HG02623 (cell line): Measurements from ENCODE around the gene TRIM40.
"Not testable (repeated sequence)": the region's sequence is repeated elsewhere in the genome, so short reads cannot be mapped to it uniquely, and the experiment has no call there.

Source experiments
- ATAC-seq: cut with Tn5 transposase; IDR thresholded peaks from one replicate; pipeline ENCODE4 v1.9.1; 2021; ENCODE audit warnings: moderate library complexity; ENCODE audit not compliant: unreplicated experiment

Gene TRIM40

DNA sequence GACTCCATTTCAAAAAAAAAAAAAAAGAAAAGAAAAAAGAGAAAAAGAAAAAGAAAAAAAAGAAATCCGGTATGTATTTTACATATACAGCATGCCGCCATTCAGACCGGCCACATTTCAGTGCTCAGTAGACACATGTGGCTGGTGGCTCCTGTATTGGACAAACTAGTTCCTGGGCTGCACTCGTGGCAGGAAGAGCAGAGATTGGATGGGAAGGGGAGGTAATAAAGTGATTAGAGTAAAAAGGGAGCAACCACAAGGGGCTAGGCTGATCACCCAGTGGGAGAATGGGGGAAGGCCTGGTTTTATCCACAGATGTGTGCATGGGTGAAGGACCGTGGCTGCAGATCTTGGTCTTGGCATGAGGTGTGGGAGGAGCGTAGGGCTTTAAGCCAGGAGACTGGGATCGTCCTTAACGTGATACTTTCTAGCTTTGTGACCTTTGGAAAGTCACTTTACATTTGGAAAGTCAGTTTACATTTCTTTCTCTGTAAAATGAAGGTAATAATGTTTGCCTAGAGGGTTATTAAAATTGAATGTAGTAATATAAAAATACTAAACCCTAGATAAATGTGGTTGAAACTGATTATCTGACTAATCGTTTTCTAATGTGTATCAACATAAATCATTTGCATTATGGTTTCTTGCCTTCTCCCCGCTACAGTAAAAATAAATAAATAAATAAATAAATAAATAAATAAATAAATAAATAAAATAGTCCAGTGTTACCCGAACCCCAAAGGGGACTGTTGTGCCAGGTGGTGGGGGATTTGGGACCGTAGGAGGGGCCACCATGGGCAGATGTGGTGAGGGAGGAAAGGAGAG is 26.5 kb downstream of the TRIM40 start:
- no peak for ATAC-seq

DNA sequence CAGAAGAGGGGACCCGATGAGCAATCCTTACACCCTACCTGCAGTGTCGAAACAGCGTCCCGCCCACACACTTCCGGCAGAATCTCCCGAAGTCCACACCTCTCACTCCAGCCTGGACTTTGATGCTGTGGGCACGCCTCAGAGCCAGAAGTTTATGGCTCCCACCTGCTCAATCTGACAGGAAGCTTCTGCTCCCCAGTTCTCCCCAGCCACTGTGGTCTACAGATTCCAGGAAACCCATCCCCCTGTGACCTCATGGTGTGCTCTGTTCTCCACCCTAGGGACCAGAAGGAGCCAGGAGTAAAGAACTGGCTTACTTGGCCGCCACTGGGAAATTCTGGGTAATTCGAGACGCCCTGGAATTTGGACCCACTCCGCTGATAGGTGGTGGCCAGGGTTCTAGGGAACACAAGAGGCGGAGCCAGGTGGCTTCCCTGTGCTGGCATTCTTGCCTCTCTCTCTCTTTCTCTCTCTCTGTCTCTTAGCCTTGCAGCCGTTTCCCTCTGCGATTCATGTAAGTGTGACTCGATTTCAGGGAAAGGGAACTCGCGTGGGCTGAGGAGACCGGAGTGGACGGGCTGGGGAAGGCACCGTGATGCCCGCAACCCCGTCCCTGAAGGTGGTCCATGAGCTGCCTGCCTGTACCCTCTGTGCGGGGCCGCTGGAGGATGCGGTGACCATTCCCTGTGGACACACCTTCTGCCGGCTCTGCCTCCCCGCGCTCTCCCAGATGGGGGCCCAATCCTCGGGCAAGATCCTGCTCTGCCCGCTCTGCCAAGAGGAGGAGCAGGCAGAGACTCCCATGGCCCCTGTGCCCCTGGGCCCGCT is 27.4 kb downstream of the TRIM40 start, which contains the start of gene TRIM15:
Gene TRIM15, plus strand, starts transcription at position 457 of the 828 bp plus-strand sequence. Its CDS starts 139 bp downstream, at position 596.
- no peak for ATAC-seq

DNA sequence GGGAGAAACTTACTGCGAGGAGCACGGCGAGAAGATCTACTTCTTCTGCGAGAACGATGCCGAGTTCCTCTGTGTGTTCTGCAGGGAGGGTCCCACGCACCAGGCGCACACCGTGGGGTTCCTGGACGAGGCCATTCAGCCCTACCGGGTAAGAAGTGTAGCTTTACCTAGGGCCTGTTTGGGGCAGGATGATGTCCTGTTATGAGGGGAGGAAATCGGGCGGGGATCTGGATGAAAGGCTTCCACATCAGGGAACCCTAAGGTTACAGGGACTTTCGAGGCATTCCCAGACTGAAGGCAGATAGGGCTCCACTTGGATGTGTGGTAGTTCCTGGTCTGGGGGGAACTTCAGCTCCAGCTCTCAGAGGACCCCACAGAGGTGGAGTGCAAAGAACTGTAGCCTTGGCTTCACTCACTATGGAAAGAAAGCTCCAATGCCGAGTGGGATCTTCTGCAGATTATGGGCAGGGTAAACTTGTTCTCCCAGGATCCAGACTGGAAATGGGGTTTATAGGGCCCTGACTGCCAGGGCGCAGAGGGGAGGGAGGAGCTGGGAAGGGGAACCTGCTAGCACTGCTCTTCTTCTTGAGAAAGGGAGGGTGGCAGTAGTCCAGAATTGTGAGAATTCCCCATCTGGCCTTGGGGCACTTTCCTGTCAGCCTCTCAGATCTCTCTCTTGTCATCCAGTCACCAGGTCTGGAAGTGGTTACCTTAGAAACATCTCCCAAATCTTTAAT is 28.1 kb downstream of the TRIM40 start:
- ATAC-seq: no peak

DNA sequence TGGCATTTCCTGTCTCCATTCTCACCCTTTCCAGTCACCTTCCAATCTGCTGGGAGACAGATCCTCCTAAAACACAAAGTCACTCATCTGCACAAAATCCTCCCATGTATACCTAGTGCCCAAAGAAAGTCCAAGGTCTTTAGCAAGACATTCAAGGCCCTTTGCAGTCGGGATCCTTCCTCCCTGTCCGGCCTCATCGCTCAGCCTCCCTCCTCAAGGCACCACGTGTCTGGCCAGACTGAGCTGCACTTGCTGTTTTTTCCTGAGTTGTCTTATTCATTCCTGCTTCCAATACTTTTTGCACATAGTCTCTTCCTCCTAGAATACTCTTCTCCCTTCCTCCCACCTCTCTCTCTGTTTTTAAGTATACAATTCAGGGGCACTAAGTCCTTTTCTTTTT is 28.8 kb downstream of the TRIM40 start:
- no peak for ATAC-seq

DNA sequence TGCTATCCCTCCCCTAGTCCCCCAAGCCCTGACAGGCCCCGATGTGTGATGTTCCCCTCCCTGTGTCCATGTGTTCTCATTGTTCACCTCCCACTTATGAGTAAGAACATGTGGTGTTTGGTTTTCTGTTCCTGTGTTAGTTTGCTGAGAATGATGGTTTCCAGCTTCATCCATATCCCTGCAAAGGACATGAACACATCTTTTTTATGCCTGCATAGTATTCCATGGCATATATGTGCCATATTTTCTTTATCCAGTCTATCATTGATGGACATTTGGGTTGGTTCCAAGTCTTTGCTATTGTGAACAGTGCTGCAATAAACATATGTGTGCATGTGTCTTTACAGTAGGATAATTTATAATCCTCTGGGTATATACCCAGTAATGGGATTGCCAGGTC is 29.3 kb downstream of the TRIM40 start:
- not testable (repeated sequence) for ATAC-seq

DNA sequence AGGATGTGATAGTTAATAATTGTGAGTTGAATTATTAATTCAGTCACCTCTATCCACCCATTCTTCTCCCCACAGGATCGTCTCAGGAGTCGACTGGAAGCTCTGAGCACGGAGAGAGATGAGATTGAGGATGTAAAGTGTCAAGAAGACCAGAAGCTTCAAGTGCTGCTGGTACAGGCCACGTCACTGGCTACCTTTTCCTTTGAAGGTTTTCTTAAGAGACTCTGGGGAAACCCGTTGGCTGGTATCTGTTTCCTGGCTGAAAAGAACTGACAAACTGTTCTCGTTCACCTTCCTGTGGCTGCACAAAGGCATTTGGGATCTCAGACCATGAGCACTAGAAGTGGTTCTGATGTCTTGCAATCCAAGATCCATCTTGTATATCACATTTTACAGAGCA is 31.2 kb downstream of the TRIM40 start:
- no peak for ATAC-seq

DNA sequence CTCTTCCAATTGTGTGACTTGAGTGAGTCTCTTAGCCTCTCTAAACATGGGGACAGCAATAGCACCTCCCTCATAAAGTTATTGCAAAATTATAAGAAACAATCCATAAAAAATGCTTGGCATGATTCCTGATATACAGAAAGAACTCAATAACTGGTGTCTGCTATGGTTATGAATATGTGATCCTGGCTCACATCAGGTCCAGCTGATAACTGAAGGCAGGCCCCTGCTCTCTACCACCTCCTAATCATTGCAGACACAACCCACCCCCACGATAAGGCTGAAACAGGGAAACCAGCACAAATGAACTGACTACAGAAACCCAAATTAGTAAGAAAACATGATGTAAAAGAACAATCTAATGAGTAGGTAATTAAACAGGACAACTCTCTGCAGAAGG is 32.8 kb downstream of the TRIM40 start:
- no peak for ATAC-seq

DNA sequence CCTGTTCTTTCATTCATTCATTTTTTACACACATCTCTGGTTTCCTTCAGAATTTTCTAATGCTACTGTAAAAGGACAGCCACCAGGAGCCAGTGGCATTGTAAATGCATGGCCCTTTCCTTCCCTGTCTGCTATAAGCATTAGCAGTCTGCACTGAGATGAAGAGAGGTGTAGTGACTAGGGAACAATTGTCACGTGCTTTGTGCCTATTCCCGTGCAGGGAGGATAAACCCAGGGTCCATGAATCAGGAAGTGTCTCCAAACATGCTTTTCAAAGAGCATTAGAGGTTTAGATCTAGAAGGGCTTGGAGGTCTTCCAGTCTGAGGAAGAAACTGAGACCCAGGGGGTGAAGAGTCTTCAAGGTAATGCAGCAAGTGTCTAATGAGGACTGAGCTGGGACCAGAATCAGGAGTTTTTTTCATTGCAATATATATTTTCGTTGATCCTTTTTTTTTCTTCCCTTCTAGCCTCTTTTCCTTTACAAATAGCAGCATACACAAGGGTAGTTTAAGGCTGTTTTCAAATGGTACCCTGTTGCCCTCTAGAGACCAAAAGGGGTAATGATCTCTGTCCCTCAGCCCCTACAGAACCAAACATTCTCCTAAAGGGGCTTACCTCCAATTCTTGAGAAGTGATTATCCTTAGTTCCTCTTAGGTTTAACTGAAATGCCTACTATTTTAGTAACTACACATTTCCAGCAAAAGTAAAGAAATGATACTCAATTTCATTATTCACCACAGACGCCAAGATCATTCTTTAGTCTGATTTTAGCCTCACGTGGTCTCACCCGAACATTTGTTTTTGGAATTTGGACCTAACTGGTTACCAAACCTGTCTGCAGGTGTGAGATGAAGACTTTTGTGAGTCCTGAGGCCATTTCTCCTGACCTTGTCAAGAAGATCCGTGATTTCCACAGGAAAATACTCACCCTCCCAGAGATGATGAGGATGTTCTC is 34.0 kb downstream of the TRIM40 start:
- no peak for ATAC-seq

DNA sequence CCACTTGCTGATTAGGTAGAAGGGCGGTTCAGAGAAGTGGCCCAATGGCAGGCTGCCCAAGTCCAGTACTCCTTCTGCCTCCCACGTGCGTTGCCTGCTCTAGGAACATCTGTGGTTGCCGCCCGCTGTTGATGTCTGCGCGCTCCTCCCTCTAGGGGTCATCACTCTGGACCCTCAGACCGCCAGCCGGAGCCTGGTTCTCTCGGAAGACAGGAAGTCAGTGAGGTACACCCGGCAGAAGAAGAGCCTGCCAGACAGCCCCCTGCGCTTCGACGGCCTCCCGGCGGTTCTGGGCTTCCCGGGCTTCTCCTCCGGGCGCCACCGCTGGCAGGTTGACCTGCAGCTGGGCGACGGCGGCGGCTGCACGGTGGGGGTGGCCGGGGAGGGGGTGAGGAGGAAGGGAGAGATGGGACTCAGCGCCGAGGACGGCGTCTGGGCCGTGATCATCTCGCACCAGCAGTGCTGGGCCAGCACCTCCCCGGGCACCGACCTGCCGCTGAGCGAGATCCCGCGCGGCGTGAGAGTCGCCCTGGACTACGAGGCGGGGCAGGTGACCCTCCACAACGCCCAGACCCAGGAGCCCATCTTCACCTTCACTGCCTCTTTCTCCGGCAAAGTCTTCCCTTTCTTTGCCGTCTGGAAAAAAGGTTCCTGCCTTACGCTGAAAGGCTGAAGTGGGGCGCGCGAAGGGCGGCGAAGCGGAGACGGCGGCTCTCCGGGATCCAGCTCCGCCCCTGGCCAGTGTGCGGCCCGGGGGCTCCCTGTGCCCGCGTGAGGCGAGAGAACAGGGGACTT is 35.9 kb downstream of the TRIM40 start:
- ATAC-seq: no peak

DNA sequence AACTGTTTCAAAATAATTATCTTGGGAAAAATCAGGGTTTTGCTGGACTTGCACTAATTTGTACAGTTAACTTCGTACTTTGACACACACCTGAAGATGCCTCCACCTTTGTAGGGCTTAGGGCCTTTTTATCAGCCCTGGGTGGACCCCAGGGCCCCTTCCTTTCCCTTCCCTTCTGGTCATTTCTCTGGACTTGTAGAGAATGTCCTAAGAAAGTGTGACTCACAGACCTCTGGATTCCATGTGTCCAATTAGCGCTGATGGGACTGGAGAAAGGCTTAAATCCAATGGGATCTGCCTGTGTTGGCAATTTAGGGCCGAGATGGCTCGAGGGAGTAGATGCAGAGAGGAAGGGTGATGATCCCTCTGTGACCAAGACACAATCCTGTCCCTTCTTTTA is 36.7 kb downstream of the TRIM40 start:
- no peak for ATAC-seq

DNA sequence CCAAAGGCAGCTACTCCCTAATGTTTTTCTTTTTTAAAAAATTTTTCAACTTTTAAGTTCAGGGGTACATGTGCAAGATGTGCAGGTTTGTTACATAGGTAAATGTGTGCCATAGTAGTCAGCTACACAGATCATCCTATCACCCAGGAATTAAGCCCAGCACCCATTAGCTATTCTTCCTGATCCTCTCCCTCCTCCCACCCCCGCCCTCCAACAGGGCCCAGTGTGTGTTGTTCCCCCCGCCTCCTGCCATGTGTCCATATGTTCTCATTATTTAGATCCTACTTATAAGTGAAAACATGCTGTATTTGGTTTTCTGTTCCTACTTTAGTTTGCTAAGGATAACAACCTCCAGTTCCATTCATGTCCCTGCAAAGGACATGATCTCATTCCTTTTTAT is 39.8 kb downstream of the TRIM40 start:
- ATAC-seq: no peak

DNA sequence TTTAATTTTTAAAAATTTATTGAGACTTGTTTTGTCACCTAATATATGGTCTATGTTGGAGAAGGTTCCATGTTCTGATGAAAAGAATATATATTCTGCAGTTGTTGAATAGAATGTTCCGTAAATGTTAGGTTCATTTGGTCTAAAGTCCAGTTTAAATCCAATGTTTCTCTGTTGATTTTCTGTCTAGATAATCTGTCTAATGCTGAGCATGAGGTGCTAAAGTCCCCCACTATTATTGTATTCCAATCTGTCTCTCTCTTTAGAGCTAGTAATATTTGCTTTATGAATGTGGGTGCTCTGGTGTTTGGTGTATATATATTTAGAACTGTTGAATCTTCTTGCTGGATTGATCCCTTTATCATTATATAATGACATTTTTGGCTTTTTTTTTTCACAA is 42.9 kb downstream of the TRIM40 start:
- no peak for ATAC-seq

DNA sequence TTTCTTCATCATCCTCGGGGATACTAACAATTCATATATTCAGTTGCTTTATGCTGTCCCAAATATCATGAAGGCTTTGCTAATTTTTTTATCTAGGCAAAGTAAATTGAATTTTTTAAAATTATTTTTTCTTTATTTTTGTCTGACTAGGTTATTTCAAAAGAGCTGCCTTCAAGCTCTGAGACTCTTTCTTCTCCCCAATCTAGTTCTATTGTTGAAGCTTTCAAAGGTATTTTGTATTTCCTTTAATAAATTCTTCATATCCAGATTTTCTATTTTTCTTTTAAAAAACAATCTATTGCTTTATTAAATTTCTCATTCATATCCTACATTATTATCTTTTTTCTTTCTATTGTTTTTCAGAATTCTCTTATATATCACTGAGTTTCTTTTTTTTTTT is 44.2 kb downstream of the TRIM40 start:
- ATAC-seq: no peak

DNA sequence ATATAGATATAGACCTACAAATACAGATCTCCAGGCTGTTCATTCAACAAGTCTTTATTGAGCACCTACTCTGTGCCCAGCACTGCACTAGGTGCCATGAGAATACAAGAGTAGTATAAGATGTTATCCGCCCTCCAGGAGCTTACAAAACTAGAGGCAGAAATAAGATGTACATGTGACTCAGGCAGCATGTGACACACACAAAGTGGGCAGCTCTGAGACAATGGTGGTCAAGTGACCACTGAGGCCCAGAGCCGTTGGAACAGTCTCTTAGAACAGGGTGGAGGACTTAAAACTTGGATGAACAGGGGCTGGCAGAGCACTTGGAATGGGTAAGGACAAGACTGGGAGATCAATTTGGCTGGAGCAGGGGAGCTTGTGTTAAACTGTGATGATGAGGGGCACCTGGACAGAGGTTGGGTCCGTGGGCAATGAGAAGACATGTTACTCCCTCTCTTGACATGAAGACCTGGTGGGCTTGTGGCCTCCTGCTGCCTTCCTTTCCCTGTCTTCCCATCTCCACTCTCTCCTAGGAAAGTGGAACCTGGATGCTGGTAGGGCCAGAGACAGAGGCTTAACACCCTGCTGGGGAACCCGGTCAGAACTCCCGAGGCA is 48.6 kb downstream of the TRIM40 start:
- ATAC-seq: no peak

DNA sequence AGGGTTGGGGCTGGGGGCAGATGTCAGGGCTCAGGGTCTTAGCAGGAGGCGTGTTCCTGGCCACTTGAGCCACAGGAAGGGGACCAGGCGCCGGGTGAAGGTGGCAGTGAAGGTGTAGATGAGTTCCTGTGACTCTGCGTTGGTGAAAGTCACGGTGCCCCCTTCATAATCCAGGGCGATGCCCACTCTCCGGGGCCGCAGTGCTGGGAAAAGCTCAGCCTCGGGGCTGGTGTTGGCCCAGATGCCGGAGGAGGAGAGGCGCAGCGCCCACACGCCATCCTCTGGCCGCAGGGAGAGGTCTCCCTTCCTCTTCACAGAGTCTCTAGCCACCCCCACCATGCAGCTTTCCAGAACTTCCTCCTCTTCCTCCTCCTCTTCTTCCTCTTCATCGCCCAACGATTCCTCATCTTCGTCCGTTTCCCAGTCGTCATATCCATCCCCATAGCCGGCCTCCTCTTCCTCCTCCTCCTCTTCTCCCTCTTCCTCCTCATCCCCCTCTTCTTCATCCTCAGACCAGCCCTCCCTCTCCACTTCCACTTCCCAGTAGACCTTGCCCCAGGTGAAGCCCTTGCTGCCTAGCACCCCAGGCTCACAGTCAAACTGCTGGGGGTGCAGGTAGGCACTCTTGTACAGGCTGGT is 50.0 kb downstream of the TRIM40 start:
- ATAC-seq: no peak

DNA sequence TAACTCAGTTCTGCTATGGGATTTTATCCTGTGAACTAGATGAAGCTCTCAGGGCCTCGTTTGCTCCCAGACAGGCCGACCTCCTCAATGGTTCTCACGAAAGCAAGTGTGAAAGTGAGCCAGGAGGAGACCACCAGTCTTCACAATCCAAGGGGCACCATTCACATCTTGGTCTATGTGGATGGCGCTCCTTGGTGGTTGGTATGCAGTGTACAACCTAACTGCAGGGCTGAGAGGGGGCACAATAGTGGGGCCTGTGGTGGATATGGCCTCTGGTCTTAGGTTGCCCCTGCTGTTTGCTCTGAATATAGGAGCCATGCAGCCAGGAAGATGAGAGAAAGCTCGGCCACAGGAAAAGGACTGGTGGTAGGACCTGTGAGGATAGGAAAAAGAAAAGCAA is 52.6 kb downstream of the TRIM40 start:
- ATAC-seq: no peak

DNA sequence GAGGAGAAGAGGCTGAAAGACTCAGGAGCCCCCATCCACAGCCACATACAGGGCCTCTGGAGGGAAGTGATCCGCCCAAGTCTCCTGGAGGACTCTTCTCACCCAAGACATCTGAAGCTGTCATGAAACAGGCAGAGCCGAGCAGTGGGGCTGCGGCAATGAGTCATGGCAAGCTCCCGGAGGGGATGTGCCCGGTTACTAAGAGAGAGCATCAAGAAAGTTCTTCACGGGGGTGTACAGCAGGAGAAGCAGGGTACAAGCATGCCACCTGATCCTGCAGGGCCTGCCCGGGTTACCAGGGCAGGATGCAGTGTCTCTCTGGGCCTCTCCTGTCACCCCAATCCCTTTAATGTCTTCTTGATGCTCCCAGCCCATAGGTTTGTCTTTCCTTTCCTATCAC is 56.1 kb downstream of the TRIM40 start:
- no peak for ATAC-seq

DNA sequence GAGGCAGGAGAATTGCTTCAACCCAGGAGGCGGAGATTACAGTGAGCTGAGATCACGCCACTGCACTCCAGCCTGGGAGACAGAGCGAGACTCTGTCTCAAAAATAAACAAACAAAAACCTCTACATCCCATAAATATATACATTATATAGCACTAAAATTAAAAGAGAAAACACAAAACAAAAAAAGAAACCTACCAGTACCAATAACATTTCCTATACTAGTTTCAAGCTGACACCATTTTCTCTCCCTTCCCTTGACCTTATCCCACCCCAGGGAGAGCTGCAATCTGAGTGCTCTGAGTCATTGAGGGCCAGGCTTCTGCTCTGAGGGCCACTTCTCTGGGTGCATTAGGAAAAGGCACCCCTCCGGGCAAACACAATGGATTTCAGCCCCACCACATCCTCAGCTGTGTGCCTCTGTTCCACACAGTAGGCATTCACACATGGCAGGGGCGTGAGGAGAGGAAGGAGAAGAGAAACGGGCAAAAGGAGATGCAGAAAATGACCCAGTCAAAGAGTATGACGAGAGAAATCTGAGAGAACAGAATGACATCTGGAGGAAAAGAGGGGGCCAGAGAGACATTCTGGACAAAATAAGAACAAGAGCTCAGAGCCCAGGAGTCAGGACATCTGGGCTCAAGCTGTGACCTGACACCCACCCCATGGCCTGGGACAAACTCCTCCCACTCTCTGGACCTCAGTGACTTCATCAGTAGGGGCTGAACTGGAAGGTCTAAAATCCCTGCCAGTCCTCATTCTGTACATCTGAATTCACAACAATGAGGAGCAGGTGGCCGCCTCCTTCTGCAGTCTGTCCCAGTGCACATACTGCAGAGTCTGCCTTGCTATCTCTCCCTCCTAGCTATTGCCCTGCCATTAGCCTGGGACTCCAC is 59.1 kb downstream of the TRIM40 start:
- no peak for ATAC-seq
